IPS DF 6.9 (cell line): ENCODE measurements around the gene HSDL2.

Experiments
- DNase-seq: peaks from one replicate; pipeline ENCODE4 v3.0.0-alpha.2; 2013; ENCODE audit warnings: low read depth, low spot score
- H3K27ac ChIP-seq: one replicate; pipeline ENCODE4 v1.5.1; 2013; ENCODE audit warnings: low read length, control low read depth
- H3K27me3 ChIP-seq: 2 replicates; pipeline ENCODE4 v1.6.1; 2013; ENCODE audit warnings: mild to moderate bottlenecking, low read length; ENCODE audit not compliant: control insufficient read depth, insufficient read depth
- H3K36me3 ChIP-seq: 2 replicates; pipeline ENCODE4 v1.6.1; 2013; ENCODE audit warnings: low read length; ENCODE audit not compliant: control insufficient read depth, insufficient read depth
- H3K4me1 ChIP-seq: 2 replicates; pipeline ENCODE4 v1.6.1; 2013; ENCODE audit warnings: low read length; ENCODE audit not compliant: control insufficient read depth, insufficient read depth
- H3K4me3 ChIP-seq: 2 replicates; pipeline ENCODE4 v1.5.1; 2013; ENCODE audit warnings: mild to moderate bottlenecking, low read length
- H3K9me3 ChIP-seq: 2 replicates; pipeline ENCODE4 v1.6.1; 2013; ENCODE audit warnings: low read length, inconsistent platforms; ENCODE audit not compliant: control insufficient read depth, insufficient read depth
- WGBS: extraction: QIAGEN DNeasy Blood & Tissue Kit; methylation state at CpG from one replicate; pipeline ENCODE4 v1.1.7; 2013; ENCODE audit warnings: mixed read lengths, missing lambda C conversion rate; ENCODE audit not compliant: insufficient read length, insufficient coverage; 5-methylcytosine and 5-hydroxymethylcytosine counted together

Gene HSDL2

DNA sequence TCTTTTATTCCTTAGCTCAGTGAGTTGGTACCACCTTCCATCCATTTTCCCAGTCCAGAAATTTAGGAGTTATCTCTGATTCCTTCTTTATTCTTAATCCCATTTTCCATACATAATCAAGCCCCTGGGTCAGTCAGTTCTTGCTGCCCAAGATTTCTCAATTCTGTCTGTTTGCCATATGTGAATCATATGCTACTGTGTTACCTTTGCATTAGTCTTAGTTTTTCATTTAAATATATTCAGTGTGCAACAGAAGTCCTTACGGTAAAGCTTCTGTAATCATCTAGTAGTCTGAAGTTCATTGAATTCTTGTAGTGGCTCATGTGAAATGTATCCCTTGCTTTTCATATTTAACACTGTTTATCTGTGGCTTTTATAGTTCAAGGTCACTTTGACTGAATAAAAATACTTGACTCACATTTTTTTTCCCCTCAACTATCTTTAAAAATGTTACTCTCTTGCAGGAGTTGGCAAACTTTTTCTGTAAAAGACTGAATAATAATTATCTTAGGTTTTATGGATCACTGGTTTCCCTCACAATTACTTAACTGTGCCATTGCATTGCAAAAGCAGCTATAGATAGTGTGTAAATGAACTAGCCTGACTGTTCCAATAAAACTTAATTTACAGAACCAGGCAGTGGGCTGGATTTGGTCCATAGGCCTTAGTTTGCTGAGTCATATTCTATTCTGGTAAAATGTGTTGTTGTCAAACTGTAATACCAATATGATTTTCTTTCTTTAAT, 113.7 kb downstream of the HSDL2 start:
- no peak overlapping the region for H3K27ac ChIP-seq
- no peaks in the 10 kb centered on the region; the same call in 1 of the 2 replicates for H3K36me3 ChIP-seq
- no peak overlapping the region for H3K4me3 ChIP-seq
- no peaks in the 10 kb centered on the region for H3K27me3 ChIP-seq
- no CpG with 5 or more reads among the region's 1 CpG for WGBS
- no peak for DNase-seq
- no peaks in the 10 kb centered on the region for H3K9me3 ChIP-seq
- H3K4me1 ChIP-seq = 0 out of 2 replicates have a peak, but pooled peaks cover 1% of the 10 kb centered on the region

GRCh38 chr9:112494153-112494552, 114.2 kb downstream of the HSDL2 start:
- Histone ChIP-seq H3K9me3 (no peaks in the 10 kb centered on the region), H3K4me1 (0 out of 2 replicates have a peak, but pooled peaks cover 1% of the 10 kb centered on the region), H3K36me3 (no peaks in the 10 kb centered on the region; the same call in 1 of the 2 replicates), H3K27me3 (no peaks in the 10 kb centered on the region), H3K27ac (no peak overlapping the region), H3K4me3 (no peak overlapping the region)
- DNase-seq = no peak
- no CpG with 5 or more reads among the region's 1 CpG for WGBS

DNA sequence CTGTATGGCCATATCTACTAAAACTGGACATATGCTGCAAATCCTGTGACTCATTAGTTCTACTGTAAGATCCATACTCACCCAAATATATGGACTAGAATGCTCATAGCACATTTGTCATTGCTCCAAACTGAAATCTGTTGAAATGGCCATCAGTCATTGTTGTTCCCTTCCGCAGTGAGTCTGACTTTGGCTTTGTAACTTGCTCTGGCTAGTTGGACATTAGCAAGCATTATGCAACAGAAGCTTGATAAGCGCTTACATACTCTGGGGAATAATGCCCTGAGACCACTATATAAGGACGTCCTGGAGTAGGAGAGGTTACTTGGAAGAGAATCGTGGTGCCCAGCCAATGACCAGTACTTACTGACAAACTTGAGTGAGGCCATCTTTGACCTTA, 115.7 kb downstream of the HSDL2 start:
- no peak overlapping the region for H3K4me3 ChIP-seq
- no peaks in the 10 kb centered on the region; the same call in 1 of the 2 replicates for H3K36me3 ChIP-seq
- no peak for DNase-seq
- H3K9me3 ChIP-seq = no peaks in the 10 kb centered on the region
- H3K27ac ChIP-seq = no peak overlapping the region
- H3K4me1 ChIP-seq = no peaks in the 10 kb centered on the region
- no CpG with 5 or more reads among the region's 4 CpGs for WGBS
- H3K27me3 ChIP-seq = no peaks in the 10 kb centered on the region

GRCh38 chr9:112496074-112496722, 116.3 kb downstream of the HSDL2 start:
- H3K4me3 ChIP-seq = no peak overlapping the region
- H3K27ac ChIP-seq = no peak overlapping the region
- H3K27me3 ChIP-seq = no peaks in the 10 kb centered on the region
- WGBS = no CpG with 5 or more reads among the region's 3 CpGs
- H3K9me3 ChIP-seq = no peaks in the 10 kb centered on the region
- no peak for DNase-seq
- no peaks in the 10 kb centered on the region for H3K4me1 ChIP-seq
- no peaks in the 10 kb centered on the region; the same call in 1 of the 2 replicates for H3K36me3 ChIP-seq

GRCh38 chr9:112500842-112501241, 120.9 kb downstream of the HSDL2 start:
- Histone ChIP-seq H3K4me1 (0 out of 2 replicates have a peak, but pooled peaks cover 2% of the 10 kb centered on the region), H3K4me3 (no peak overlapping the region), H3K36me3 (no peaks in the 10 kb centered on the region), H3K9me3 (no peaks in the 10 kb centered on the region), H3K27ac (no peak overlapping the region), H3K27me3 (no peaks in the 10 kb centered on the region)
- no peak for DNase-seq
- WGBS = no CpG with 5 or more reads among the region's 2 CpGs

DNA sequence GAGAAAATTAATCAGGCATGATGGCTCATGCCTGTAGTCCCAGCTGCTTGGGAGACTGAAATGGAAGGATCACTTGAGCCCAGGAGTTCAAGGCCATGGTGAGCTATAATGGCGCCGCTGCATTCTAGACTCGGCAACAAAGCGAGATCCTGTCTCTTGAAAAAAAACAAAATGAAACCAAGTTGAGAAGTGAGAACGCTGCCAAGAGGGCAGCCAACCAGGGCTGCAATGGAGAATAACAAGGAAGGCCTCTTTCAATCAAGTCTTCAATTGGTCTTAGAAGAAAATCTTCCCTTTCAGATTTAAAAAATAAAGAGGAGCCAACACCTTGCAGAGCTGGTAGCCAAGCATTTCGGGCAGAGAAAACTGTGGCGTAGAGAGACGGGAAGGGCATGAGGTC, 121.4 kb downstream of the HSDL2 start:
- Histone ChIP-seq H3K4me3 (no peak overlapping the region), H3K36me3 (no peaks in the 10 kb centered on the region), H3K27me3 (no peaks in the 10 kb centered on the region), H3K9me3 (no peaks in the 10 kb centered on the region), H3K4me1 (0 out of 2 replicates have a peak, but pooled peaks cover 2% of the 10 kb centered on the region), H3K27ac (no peak overlapping the region)
- DNase-seq = no peak
- no CpG with 5 or more reads among the region's 8 CpGs for WGBS

DNA sequence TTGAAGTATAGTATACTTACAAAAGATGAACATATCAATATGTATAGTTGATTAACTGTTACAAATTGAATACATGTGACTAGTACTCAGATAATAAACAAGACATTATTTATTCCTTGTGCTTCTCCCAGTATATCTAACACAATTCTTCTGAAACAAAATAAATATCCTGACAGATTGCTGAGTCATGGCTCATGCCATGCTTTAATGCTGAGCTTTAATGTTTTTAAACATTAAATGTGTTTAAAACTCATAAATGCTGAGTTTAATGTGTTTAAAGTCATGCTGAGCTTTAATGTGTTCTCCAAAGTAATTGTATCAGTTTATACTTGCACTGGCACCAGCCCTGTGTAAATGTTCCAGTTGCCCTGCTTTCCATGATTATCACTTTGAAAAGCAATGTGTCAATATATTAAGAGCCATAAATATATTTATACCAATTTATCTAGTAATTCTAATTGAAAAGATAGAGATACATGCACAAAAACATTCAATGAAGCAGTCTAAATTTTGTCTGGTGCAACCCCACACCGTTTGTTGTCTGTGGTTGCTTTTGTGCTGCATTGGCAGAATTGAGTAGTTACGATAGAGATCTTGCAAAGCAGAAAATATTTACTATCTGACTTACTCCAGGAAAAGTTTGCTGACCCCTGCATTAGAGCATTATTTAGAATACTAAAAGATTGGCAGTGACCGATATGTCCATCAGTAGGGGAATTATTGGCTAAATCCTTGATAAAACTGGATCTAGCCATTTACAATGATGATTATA, 122.5 kb downstream of the HSDL2 start:
- Histone ChIP-seq H3K27ac (no peak overlapping the region), H3K9me3 (no peaks in the 10 kb centered on the region), H3K27me3 (no peaks in the 10 kb centered on the region), H3K4me1 (peaks cover 2% of the 10 kb centered on the region; the same call in 1 of the 2 replicates), H3K4me3 (no peak overlapping the region), H3K36me3 (no peaks in the 10 kb centered on the region)
- no peak for DNase-seq
- no CpG with 5 or more reads among the region's 3 CpGs for WGBS

GRCh38 chr9:112503170-112503569, 123.3 kb downstream of the HSDL2 start:
- H3K27ac ChIP-seq = no peak overlapping the region
- no peak for DNase-seq
- WGBS = no CpG with 5 or more reads among the region's 5 CpGs

DNA sequence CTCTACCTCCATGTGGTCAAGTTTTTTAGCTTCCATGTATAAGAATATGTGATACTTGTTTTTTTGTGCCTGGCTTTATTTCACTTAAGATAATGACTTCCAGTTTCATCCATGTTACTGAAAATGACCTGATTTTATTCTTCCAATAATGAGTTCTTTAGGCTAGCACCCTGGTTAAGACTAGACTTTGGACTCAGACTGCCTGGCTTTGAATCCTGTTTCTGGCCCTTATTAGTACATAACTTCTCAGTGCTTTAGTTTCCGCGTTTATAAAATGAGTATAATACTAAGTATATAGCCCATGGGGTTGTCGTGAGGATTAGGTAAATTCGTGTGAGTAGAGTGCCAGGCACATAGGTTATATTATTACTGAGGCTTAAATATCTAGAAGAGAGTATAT, 125.2 kb downstream of the HSDL2 start:
- DNase-seq = no peak
- Histone ChIP-seq H3K4me3 (no peak overlapping the region), H3K27me3 (no peaks in the 10 kb centered on the region), H3K36me3 (no peaks in the 10 kb centered on the region), H3K9me3 (no peaks in the 10 kb centered on the region), H3K4me1 (peaks cover 2% of the 10 kb centered on the region; the same call in 1 of the 2 replicates), H3K27ac (no peak overlapping the region)
- WGBS = 100% methylated on average over 2 of the region's 4 CpGs

More at GRCh38 chr9:112503170-112503569, 123.3 kb downstream of the HSDL2 start:
- Histone ChIP-seq H3K4me1 (peaks cover 2% of the 10 kb centered on the region; the same call in 1 of the 2 replicates), H3K9me3 (no peaks in the 10 kb centered on the region), H3K27me3 (no peaks in the 10 kb centered on the region), H3K36me3 (no peaks in the 10 kb centered on the region), H3K4me3 (no peak overlapping the region)

DNA sequence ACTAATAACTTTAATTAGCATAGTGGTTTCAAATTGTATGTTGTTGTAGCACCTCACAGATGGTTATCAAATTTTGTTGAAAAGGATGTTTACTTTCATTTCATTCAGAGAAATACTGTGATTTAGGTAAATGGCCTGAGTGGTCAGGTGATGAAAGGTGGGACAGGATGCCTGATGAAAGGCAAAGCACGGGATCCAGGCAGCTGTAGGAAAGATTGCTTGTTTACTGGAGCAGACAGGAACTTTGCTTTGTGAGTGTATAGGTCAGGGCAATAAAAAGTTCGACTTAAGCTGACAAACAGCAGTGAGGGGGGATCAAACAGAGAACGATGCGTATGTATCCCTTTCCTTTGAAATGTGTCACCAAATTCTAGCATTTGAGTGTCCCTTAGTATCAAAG, 125.7 kb downstream of the HSDL2 start:
- H3K4me3 ChIP-seq = no peak overlapping the region
- H3K9me3 ChIP-seq = no peaks in the 10 kb centered on the region
- no CpG with 5 or more reads among the region's 4 CpGs for WGBS
- no peak overlapping the region for H3K27ac ChIP-seq
- H3K4me1 ChIP-seq = peaks cover 2% of the 10 kb centered on the region; the same call in 1 of the 2 replicates
- DNase-seq = no peak
- no peaks in the 10 kb centered on the region for H3K27me3 ChIP-seq
- H3K36me3 ChIP-seq = no peaks in the 10 kb centered on the region
